Activated naive CD4-positive, alpha-beta T cell treated with anti-CD3 and anti-CD28 coated beads, Interleukin-2, amount 50 U/mL, for 16 hours (primary cell): ENCODE data around the gene OGFOD2.
A peak's percentile ranks its signal among the peaks of the same experiment; 100 is the strongest.
"Not testable (repeated sequence)": the region's sequence is repeated elsewhere in the genome, so short reads cannot be mapped to it uniquely, and the experiment has no call there.

Experiments used
- DNase-seq: peaks from one replicate; pipeline ENCODE4 v3.0.0-alpha.2; 2020

The OGFOD2 gene

DNA sequence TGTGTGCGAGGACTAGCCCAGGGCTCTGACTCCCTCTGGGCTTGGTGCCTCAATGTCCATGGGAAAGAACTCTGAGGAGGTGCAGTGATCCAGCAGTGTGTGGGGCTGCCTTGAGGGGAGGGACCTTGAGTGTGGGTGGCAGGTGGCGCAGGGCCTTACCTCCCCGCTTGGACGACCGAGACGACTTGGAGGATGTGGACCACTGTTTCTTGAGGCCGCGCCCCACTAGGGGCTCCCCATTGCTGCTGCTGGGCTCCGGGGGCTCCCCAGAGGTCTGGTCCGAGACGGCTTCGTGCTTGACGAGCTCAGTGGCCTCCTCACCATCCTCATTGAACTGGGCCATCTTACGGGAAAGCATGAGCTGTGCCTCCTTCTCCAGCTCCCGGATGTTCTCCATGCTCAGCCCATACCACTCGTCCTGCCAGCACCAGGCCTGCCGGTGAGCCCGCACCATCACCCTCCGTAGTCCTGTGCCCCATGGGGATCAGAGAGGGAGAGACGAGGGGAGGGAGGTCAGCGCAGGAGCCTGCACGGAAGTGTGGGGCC lies 30.1 kb downstream of the OGFOD2 start:
- no peak for DNase-seq

- no peak for DNase-seq
These were observed 31.9 kb downstream of the OGFOD2 start for GRCh38 chr12:123006977-123007376.

DNA sequence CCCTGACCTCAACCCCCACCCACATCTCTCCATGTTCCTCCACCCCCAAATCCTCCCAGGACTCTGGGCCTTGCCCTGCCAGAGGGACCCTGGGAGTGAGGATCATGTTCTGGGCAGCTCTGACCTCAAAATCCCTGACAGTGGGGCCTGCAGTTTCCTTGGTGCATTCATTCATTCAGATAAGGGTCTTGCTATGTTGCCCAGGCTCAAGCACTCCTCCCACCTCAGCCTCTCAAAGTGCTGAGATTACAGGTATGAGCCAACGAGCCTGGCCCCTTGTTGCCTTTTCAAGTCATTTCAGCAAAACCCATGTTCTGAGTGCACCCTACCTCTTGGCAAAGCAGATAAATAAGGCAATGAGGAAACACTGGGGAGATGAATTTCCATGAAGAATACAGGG lies 35.1 kb downstream of the OGFOD2 start:
- no peak for DNase-seq

DNA sequence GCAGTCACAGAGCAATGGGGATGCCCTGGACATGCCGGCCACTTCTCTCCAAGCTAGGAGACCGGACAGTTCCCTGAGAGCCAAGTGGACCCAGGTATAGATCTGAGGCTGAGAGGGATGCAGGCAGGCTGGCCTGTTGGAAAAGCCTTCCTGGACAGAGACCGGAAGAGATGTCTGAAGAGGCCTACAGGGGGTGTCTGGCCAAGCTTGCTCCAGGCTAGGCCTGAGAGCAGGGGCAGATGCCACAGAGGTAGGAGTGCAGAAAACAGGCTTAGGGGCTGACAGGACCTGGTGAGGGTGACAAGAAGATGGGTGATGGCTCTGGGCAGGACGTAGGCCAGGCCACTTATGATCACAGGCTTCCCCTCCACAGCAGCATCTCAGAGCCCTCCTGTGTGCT lies 35.6 kb downstream of the OGFOD2 start:
- DNase-seq = no peak

- no peak for DNase-seq
These were observed 36.7 kb downstream of the OGFOD2 start for GRCh38 chr12:123011701-123012100.

DNA sequence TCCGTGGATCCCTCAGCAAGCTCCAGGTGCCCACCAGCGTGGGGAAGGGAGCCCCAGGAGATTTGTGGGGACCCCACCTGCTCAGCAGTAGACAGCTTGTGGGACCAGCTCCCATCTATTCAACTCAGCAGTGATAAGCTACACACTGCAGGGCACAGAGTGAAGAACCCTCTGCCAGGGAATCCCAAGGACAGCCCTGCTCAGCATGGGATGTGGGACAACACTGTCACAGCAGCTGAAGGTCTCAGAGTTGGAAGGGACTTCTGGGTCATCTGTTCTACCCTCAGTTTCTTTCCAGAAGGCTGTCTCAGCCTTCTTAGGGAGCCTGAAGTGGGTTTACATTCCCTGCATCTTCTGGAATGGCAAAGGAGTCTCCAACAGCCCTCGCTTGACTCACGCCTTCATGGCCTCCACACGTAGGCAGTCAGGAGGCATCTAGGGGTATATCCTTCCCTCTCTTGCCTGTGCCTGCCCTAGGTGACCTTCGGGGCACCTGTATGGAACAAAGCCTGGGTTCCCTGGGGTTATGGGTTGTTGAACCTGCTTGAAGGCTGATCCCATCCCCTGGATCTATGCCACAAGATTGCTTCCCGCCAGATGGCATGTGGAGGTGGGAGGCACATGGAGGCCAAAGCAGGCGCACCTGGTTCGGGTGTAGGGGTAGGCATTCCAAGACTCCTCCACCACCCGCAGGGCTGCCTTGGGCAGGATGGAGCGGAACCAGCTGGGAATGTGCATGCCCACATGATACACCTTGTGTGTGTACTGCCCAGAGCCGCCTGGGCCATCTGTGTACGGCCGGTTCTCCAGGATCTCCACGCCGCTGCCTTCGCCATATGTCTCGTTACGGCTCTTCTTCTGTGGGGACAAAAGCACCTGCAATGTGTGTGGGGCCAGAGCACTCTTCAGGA lies 38.4 kb downstream of the OGFOD2 start:
- DNase-seq = no peak

DNA sequence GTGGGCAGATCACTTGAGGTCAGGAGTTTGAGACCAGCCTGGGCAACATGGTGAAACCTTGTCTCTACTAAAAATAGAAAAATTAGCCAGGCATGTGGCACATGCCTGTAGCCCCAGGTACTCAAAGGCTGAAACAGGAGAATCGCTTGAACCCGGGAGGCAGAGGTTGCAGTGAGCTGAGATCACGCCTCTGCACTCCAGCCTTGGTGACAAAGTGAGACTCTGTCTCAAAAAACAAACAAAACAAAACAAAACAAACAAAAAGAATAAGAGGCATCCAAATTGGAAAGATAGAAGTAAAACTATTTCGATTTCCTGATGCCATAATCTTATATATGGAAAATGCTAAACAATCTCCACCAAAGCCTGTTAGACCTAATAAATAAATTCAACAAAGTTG lies 39.4 kb downstream of the OGFOD2 start:
- DNase-seq = not testable (repeated sequence)

- no peak for DNase-seq
These were observed 42.7 kb downstream of the OGFOD2 start for GRCh38 chr12:123017753-123018152.

GRCh38 chr12:123019841-123020138 lies 44.7 kb downstream of the OGFOD2 start:
- DNase-seq = no peak

DNA sequence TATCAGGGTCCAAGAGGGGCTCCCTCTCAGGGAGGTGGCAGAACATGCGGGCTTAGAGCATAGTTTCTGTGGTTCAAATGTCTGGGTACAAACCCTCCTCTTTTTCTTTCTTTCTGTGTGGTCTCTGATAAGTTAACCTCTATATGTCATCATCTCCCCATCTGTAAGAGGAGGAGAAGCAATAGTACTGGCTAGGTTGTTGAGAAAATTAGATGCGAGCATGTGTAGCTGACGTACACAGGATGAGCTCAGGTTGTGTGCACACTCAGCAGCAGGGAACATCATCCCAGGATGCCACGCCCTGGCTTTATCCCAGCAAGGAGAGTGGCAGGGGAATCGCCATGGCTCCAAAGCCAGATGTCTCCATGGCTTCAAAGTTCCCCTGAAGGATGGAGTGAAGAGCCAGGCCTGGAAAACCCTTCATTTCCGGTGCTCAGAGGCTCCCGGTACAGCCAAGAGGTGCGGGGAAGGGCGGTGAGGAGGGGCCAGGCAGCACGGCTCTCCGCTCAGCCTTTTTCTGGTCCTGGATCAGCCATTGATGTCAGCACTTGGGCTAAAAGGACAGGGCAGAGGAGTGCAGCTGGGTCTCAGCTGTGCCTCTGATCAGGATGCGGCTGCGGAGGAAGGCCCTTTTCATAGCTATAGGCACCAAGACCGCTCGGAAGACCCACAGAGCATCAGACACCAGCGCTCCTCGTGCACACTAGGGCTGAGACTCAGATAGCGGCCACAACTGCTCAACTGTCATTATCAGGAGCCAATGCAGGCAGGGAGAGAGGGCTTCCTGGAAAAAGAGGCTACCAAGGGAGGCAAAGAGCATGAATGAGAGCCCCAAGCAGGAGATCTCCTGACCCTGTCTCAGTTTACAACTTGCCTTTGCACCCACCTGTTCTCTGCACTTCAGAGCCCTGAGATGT lies 46.9 kb downstream of the OGFOD2 start:
- DNase-seq = no peak

GRCh38 chr12:123022846-123023245 lies 47.8 kb downstream of the OGFOD2 start:
- no peak for DNase-seq

DNA sequence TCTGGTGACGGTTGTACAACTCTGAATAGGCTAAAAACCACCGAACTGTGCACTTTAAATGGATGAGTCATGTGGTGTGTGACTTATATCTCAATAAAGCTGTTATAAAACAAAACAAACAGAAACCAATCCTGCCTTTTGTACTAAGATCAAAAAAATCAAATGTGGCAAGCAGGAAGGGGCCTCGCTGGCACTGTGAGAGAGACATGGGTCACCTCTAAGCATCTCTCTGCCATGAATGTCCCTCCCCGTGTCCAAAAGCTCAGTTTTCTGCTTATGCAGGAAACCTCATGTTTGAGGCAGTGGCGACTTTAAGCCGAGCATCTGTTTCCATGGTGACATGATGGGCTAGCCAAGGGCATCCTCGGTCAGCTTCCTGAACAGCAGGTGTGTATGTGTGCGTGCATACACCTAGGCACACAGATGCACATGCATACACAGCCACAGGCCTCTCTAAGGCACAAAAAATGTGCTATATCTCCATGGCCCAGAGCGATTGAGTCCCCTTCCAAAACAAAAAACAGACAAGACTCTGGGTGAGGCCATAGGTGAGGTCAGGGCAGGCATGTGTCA lies 49.9 kb downstream of the OGFOD2 start:
- peak; percentile 25 for DNase-seq

- no peak for DNase-seq
These were observed 51.2 kb downstream of the OGFOD2 start for GRCh38 chr12:123026094-123026853.

GRCh38 chr12:123027726-123028445 lies 52.8 kb downstream of the OGFOD2 start:
- no peak for DNase-seq

DNA sequence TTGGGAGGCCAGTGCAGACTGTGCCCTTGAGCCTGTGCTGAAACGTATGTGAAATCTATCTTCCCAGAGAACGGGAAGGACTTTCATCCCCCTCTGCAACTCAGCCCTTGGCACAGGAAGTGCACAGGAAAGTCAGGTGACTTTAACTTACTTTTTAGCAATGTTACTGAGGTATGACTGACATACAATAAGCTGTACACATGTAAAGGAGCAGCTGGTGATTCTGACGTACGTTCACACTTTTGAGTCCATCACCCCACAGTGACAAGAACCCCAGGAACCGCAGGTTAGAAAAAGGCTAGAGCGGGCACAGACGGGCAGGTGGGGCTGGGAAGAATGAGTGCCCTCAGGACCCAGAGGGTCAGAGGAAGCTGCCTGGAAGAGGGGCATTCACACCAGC lies 53.4 kb downstream of the OGFOD2 start:
- DNase-seq = no peak

DNA sequence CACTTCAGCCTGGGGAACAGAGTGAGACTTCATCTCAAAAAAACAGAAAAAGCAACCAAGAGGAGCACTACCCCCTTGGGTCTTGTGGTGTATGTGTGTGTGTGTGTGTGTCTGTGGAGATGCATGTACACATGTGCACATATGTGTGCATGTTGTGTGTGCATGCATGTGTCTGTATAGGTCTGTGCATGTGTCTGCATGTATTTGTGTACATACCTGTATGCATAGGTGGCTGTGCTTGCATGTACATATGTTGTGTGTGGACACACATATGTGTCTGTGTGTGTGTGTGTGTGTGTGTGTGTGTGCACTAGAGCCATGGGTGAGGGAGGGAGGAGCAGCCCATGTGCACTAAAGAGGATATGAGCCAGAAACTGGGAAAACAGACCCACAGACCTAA lies 54.5 kb downstream of the OGFOD2 start:
- no peak for DNase-seq
